ENCODE measurements around the gene PDE4D. TPM values are rescaled to one million over a fixed set of nuclear protein-coding genes. Genes with fewer than 3 reads are reported as not detected.

Gene PDE4D
- total RNA-seq, 1 experiment from 2014 or later: 6.5 TPM

DNA sequence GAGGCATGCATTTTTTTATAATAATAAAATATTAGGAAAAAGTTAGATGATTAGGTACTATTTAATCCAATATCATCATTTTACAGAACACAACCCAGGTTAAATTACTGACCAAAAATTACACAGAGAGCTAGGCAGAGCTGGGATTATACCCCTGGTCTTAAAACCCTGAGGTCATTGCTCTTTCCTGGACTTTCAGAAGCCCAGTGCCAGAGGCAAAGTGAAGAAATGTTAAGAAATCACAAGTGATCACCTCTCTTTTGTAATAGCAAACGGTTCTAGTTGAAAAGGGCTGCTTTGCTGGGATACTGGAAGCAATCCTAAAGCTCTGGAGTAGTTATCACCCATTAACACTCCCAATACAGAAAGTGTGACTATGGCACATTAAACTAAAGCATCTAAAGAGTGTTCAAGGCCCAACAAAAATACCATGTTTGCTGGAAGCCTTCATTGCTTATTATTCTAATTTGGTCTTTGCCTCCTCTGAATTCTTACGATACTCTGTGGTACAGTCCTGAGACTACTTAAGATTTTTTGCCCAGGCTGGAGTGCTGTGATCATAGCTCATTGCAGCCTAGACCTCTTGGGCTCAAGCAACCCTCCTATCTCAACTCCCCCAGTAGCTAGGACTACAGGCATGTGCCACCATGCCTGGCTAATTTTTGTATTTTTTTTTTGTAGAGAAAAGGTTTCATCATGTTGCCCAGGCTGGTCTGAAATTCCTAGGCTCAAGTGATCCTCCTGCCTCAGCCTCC is 734.7 kb downstream of the PDE4D start:
- POLR2A ChIA-PET (ENCODE audit: low non-redundant PET): no interaction called here
- intact Hi-C loops (cut with micrococcal nuclease; ENCODE audit: unreplicated experiment): no loop called here
- CTCF ChIA-PET: interaction anchor here (0.6 kb wide), 1 partner anchor 145 kb away, joined by 5 read pairs; no protein-coding TSS in a partner anchor
- no TSS peak for BruUV-seq (replicated peaks)
- no peak overlapping the region for H3K27ac ChIP-seq (ENCODE audit: low read depth, low read length, poor library complexity, severe bottlenecking)
- TF ChIP-seq, protein P1, sequence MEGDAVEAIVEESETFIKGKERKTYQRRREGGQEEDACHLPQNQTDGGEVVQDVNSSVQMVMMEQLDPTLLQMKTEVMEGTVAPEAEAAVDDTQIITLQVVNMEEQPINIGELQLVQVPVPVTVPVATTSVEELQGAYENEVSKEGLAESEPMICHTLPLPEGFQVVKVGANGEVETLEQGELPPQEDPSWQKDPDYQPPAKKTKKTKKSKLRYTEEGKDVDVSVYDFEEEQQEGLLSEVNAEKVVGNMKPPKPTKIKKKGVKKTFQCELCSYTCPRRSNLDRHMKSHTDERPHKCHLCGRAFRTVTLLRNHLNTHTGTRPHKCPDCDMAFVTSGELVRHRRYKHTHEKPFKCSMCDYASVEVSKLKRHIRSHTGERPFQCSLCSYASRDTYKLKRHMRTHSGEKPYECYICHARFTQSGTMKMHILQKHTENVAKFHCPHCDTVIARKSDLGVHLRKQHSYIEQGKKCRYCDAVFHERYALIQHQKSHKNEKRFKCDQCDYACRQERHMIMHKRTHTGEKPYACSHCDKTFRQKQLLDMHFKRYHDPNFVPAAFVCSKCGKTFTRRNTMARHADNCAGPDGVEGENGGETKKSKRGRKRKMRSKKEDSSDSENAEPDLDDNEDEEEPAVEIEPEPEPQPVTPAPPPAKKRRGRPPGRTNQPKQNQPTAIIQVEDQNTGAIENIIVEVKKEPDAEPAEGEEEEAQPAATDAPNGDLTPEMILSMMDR (conservative IDR thresholded peaks at IDR 0.05; ENCODE audit: low read depth, low read length): no peak
- no peak for TF ChIP-seq EZH2 (IDR thresholded peaks at IDR 0.05; ENCODE audit: borderline replicate concordance, low read depth, low read length, poor library complexity, severe bottlenecking)
- H3K36me3 ChIP-seq (ENCODE audit: insufficient read depth, low read length, poor library complexity, severe bottlenecking): no peaks in the 10 kb centered on the region
- H3K4me1 ChIP-seq (ENCODE audit: insufficient read depth, low read length, poor library complexity, severe bottlenecking): no peaks in the 10 kb centered on the region
- no peaks in the 10 kb centered on the region for H3K9me3 ChIP-seq (ENCODE audit: low read depth, low read length, poor library complexity, severe bottlenecking)
- no peak overlapping the region for H3K4me3 ChIP-seq (ENCODE audit: low read depth, low read length, poor library complexity, severe bottlenecking)
- no peaks in the 10 kb centered on the region for H3K27me3 ChIP-seq (replicated peaks; ENCODE audit: insufficient read depth, low read depth, low read length, poor library complexity)
- no peak for DNase-seq (ENCODE audit: low spot score)

DNA sequence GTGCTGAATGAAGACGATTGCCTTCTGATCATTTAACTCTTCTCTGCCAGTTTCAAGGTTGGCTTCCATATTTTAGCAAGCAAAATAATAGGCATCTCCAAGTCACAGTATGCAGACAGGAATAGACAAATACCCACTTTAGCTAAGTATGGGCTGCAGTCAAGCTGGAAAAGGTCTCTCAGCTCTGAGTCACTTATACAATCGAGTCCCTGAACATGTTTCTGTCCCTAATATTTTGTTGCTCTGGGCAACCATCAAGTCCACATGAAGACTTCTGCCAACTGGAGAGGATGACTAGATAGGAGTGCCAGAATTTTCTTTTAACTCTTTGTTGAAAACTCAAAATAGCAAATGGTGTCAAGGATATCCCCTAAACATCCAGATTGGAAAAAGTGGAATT is 735.4 kb downstream of the PDE4D start:
- ChIA-PET POLR2A (ENCODE audit: low non-redundant PET) (no interaction called here), CTCF (no interaction called here)
- TF ChIP-seq EZH2 (IDR thresholded peaks at IDR 0.05; ENCODE audit: borderline replicate concordance, low read depth, low read length, poor library complexity, severe bottlenecking): no peak
- TF ChIP-seq, protein P1 (conservative IDR thresholded peaks at IDR 0.05; ENCODE audit: low read depth, low read length): no peak
- no TSS peak for BruUV-seq (replicated peaks)
- Histone ChIP-seq H3K27ac (ENCODE audit: low read depth, low read length, poor library complexity, severe bottlenecking) (no peak overlapping the region), H3K36me3 (ENCODE audit: insufficient read depth, low read length, poor library complexity, severe bottlenecking) (no peaks in the 10 kb centered on the region), H3K27me3 (replicated peaks; ENCODE audit: insufficient read depth, low read depth, low read length, poor library complexity) (no peaks in the 10 kb centered on the region), H3K9me3 (ENCODE audit: low read depth, low read length, poor library complexity, severe bottlenecking) (no peaks in the 10 kb centered on the region), H3K4me3 (ENCODE audit: low read depth, low read length, poor library complexity, severe bottlenecking) (no peak overlapping the region), H3K4me1 (ENCODE audit: insufficient read depth, low read length, poor library complexity, severe bottlenecking) (no peaks in the 10 kb centered on the region)
- no peak for DNase-seq (ENCODE audit: low spot score)
- intact Hi-C loops (cut with micrococcal nuclease; ENCODE audit: unreplicated experiment): no loop called here

DNA sequence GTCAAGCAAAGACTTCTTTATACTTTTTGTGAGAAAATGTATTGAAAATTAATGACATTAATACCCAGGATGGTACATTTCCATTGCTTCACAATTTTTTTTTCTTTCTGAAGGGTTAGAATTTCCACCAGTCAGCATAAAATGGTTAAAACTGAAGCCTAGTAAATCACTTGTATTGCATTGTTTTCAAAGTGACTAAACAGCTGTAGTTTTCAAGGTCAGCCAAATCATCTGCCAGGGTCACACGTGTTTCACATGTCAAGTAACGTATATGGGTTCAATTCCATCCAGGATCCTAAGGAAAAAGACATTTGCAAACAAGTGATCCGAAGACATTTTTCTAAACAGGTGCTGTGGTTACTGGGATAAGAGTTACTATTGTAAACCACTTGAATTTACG is 736.5 kb downstream of the PDE4D start:
- no TSS peak for BruUV-seq (replicated peaks)
- intact Hi-C loops (cut with micrococcal nuclease; ENCODE audit: unreplicated experiment): no loop called here
- TF ChIP-seq EZH2 (IDR thresholded peaks at IDR 0.05; ENCODE audit: borderline replicate concordance, low read depth, low read length, poor library complexity, severe bottlenecking): no peak
- TF ChIP-seq, protein P1 (conservative IDR thresholded peaks at IDR 0.05; ENCODE audit: low read depth, low read length): no peak
- H3K4me3 ChIP-seq (ENCODE audit: low read depth, low read length, poor library complexity, severe bottlenecking): no peak overlapping the region
- H3K27ac ChIP-seq (ENCODE audit: low read depth, low read length, poor library complexity, severe bottlenecking): no peak overlapping the region
- no peaks in the 10 kb centered on the region for H3K9me3 ChIP-seq (ENCODE audit: low read depth, low read length, poor library complexity, severe bottlenecking)
- ChIA-PET CTCF (no interaction called here), POLR2A (ENCODE audit: low non-redundant PET) (no interaction called here)
- DNase-seq (ENCODE audit: low spot score): no peak
- H3K36me3 ChIP-seq (ENCODE audit: insufficient read depth, low read length, poor library complexity, severe bottlenecking): no peaks in the 10 kb centered on the region
- no peaks in the 10 kb centered on the region for H3K27me3 ChIP-seq (replicated peaks; ENCODE audit: insufficient read depth, low read depth, low read length, poor library complexity)
- H3K4me1 ChIP-seq (ENCODE audit: insufficient read depth, low read length, poor library complexity, severe bottlenecking): no peaks in the 10 kb centered on the region
